Stimulated activated CD4-positive, alpha-beta T cell treated with anti-CD3 and anti-CD28 coated beads, Interleukin-15, amount 100 ng/mL, for 48 hours (primary cell): ENCODE results near the gene ZSCAN18.

Experiments used
- DNase-seq, 2 donors: peaks; one replicate each; pipeline ENCODE4 v3.0.0-alpha.2; 2020; ENCODE audit warnings: low read depth in 2 of 2

The ZSCAN18 gene

GRCh38 chr19:58086825-58087710 lies 11.0 kb downstream of the ZSCAN18 start:
- no peak for DNase-seq

DNA sequence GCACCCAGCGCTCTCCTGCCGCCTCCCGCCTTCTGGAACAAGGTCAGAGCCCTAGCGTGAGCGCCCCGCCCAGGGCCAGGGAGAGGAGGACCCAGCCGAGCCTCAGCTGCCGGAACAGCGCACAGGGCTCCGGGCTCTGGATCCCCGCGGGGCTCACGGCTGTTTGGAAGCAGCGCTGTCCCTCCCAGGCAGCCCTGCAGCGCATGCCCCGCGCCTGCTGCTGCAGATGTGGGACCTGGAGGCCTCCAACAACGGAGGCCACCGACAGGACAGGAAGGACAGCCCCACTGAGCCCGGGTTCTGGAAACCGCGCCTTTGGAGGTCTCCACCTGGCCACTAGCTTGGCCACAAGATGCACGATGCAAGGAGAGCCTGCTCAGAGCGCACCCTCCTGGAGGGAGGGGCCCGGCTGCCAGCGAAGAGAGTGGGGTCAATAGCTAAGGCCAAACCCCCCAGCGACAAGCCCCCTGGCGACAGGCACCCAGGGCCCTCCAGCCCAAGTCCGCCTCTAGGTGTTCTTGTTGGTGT lies 12.6 kb downstream of the ZSCAN18 start:
- DNase-seq = no peak

DNA sequence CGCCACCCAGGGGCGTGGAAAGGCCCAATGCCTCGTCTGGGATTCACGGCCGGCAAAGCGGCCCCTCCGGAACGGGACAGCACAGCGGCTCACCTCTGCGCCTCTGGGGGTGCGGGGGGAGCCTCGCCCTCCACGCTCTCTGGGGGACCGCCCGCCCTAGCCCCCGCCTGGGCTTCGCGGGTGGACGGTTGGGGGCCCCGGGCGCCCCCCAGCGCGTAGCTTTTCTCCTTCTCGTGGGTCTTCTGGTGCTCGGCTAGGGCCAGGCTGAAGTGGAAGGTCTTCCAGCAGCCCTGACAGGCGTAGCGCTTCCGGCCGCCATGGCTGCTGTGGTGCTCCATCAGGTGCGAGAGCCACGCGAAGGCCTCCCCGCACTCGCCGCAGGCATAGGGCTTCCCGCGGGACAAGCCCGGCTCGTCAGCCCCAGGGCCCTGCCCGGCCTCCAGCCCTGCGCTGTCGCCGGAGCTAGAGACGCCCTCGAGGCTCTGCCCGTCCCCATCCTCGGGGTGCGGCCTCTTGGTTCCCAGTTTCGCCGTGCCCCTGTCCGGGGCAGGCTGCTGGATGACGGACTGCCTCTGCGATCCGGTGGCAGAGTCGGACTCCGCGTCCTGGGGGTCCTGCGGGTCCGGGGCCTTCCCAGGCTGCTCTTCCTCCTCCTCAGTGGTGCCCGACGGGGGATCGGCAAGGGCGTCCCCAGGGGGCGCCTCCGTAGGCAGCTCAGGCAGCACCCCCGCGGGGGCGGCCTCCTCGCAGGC lies 13.3 kb downstream of the ZSCAN18 start:
- no peak for DNase-seq

- DNase-seq = no peak
Measured at GRCh38 chr19:58083021-58083420, 15.0 kb downstream of the ZSCAN18 start.

- DNase-seq = no peak
Measured at GRCh38 chr19:58079792-58080191, 18.2 kb downstream of the ZSCAN18 start.

DNA sequence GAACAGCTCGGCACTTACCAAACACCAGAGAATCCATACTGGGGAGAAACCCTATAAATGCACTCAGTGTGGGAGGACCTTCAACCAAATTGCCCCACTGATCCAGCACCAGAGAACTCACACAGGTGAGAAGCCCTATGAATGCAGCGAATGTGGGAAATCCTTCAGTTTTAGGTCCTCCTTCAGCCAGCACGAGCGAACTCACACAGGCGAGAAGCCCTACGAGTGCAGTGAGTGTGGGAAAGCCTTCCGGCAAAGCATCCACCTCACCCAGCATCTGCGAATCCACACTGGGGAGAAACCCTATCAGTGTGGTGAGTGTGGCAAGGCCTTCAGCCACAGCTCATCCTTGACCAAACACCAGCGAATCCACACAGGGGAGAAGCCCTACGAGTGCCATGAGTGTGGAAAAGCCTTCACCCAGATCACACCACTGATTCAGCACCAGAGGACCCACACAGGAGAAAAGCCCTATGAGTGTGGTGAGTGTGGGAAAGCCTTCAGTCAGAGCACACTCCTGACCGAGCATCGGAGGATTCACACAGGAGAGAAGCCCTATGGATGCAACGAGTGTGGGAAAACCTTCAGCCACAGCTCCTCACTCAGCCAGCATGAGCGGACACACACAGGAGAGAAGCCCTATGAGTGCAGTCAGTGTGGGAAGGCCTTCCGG lies 30.7 kb downstream of the ZSCAN18 start:
- no peak for DNase-seq

DNA sequence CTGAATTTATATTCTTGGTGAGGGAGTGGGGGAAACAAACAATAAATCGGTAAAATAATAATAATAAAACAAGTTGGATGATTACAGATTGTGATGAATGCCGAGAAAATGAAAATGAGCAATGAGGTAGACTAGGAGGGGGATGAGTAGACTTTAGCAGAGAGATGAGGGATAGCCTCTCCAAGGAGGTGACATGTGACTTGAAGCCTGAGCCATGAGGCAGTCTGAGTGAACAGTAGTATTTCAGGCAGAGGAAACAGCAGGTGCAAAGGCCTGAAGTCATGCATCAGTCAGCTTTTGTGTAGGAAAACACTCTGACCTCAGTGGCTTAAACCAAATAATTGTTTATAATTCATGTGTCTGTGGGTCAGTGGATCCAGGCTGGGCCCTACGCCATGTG lies 34.3 kb downstream of the ZSCAN18 start:
- no peak for DNase-seq

- no peak for DNase-seq
Measured at GRCh38 chr19:58060231-58060630, 37.8 kb downstream of the ZSCAN18 start.

- no peak for DNase-seq
Measured at GRCh38 chr19:58059671-58060078, 38.4 kb downstream of the ZSCAN18 start.

- DNase-seq = peak; percentile 22 to 45
Measured at GRCh38 chr19:58059003-58059670, 38.9 kb downstream of the ZSCAN18 start, which contains the start of gene ZNF135. Gene ZNF135 (plus strand): TSS chr19:58059282. CDS start chr19:58060003, 721 bp downstream.

GRCh38 chr19:58058467-58058866 lies 39.6 kb downstream of the ZSCAN18 start:
- DNase-seq = no peak

- no peak for DNase-seq
Measured at GRCh38 chr19:58056861-58057260, 41.2 kb downstream of the ZSCAN18 start.

- no peak for DNase-seq
Measured at GRCh38 chr19:58056261-58056660, 41.8 kb downstream of the ZSCAN18 start.

DNA sequence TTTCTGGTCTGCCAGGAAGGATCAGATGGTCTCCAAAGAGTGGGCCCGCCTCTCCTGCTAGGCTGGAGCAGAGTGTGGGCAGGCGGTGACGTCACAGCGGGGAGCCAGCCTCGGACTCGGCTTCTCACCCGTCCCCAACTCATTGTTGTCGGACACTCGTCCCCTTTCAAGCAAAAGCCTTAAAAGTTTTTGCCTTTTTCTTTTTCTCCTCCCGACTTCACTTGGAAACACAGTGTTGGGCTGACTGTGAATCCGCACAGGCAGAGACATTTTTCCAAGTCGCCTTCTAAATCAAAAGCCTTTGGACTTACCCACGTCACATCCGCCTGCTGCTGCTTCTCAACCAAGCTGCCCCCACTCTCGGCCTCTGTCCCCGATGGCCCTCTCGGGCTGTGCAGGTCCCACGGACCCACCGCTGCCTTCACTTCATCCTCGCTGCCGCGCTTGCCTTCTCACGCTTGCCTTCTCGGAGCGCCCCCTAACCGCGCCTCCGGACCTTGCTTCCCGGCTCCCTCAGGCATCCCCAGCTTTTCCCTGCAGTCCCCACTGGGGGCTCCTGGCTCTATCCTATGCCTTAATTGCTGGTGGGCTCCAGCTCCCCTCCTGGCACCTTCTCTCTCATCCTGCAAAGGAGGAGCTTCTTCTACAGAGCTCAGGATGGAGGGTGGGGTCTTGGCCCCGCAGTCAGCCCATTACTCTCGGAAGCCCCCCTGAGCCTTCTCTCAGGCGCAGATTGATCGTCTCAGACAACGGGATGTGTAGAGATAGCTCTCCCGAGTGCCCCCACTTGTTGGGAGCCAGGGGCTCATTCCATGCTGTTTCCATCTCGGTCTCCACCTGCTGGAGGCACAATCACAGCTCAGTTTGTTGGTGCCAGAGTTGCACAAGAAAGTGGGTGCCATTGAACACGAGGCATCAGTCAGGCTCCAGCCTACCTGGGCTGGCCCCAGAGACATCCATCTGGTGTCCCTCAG lies 42.8 kb downstream of the ZSCAN18 start:
- DNase-seq = no peak

DNA sequence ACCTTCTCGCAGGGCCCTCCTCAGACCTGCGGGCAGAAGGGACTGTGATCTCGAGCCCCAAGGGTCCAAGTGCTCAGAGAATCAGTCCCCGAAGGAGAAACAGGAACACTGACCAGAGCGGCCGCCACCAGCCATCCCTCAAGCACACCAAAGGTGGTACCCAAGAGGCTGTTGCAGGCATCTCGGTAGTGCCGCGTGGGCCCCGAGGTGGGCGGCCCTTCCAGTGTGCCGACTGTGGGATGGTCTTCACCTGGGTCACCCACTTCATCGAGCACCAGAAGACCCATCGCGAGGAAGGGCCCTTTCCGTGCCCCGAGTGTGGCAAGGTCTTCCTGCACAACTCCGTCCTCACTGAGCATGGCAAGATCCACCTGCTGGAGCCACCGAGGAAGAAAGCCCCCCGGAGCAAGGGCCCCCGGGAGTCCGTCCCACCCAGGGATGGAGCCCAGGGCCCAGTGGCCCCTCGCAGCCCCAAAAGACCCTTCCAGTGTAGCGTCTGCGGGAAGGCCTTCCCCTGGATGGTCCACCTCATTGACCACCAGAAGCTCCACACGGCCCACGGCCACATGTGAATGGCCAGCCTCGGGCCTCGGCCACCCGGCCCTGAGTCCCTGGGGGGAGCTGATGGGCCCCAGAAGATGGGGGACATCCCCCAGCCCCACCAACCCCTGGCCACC lies 44.4 kb downstream of the ZSCAN18 start:
- no peak for DNase-seq

DNA sequence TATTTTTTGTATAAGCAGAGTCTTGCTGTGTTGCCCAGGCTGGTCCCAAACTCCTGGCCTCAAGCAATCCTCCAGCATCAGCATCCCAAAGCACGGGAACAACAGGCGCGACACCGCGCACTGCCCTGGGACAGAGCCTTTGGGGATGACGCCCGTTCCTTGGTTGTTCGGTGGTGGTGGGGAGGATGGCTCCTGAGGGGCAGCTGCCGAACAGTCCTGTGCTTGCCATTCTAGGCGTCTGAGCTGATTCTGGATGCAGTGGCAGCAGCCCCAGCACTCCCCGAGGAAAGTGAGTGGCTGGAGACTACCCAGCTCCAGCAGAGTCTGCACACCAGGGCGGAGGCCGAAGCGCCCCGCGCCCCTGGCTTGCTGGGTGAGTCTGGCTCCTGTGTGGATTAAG lies 45.8 kb downstream of the ZSCAN18 start:
- DNase-seq = no peak

DNA sequence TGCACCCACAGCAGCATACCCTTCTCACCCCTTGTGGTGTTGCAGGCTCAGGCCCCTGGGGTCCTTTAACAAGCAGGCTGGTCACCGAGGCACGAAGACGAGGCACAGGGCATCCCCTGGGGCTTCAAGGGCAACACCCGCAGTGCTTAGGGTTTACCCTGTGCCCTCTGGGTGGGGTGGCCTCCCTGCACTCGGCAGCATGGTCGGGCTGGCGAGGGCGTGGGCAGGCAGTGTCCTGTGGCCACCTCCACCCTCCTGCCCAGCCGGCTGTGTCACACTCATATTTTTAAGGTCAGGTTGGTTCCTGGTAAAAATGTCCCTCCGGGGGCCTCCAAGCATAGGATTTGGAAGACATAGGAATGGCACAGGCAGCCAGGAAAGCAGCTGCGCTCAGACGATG lies 50.4 kb downstream of the ZSCAN18 start:
- DNase-seq = no peak

DNA sequence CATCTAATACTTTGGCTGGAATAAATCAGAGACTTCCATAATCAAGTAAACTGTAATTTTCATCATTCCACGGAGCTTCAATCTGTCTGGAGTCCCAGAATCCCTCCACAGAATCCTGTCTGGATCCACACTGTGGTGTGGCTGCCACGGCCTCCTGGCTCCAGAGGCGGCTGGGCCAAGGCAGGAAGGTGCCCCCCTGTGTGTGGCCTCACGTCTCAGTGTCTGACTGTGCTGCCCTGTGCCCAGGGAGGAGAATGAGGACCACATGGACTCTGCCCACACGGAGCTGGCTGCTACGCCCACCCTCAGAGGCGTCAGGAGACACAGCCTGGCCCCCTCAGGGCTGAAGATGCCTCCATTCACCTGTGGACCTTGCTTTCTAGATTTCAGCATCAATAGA lies 51.2 kb downstream of the ZSCAN18 start:
- no peak for DNase-seq

DNA sequence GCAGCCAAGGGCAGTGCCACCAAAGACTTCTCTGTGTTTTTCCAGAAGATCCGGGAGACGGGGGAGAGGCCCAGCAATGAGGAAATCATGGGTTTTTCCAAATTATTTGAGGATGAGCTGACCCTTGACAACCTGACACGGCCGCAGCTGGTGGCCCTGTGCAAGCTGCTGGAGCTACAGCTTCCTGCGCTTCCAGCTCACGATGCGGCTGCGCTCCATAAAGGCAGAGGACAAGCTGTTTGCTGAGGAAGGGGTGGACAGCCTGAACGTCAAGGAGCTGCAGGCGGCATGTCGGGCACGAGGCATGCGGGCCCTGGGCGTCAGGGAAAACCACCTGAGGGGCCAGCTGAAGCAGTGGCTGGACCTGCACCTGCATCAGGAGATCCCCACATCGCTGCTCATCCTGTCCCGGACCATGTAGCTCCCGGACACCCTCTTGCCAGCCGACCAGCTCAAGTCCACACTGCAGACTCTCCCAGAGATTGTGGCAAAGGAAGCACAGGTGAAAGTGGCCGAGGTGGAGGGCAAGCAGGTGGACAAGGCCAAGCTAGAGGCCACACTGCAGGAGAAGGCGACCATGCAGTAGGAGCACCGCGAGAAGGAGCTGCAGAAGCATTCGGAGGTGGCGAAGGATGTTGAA lies 52.5 kb downstream of the ZSCAN18 start:
- DNase-seq = no peak
